Midbrain (tissue), 1 donor: ENCODE data around the gene RAPGEF6.
"Not testable (repeated sequence)": the region's sequence is repeated elsewhere in the genome, so short reads cannot be mapped to it uniquely, and the experiment has no call there.

Experiments used
- DNase-seq: peaks from one replicate; lab custom pipeline; 2025; lab: John Stamatoyannopoulos, UW

Gene RAPGEF6

DNA sequence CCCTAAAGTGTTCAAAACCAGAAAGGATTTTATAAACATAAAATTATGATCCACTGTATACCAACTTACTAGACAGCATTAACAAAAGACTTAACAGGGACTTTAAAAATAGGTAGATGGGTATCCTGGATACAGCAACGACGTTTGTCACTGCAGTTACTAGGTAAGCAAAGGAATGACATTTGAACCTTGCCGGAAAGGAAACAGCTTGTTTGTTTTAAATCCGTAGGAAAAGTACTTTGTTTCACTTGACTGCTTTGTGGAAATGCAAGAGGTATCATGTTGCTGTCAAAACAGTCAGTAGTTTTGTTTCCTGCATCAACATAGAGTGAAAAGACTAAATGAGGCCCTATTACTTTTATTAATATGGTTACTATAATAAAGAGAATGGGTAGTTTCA is 248.2 kb downstream of the RAPGEF6 start:
- no peak for DNase-seq

DNA sequence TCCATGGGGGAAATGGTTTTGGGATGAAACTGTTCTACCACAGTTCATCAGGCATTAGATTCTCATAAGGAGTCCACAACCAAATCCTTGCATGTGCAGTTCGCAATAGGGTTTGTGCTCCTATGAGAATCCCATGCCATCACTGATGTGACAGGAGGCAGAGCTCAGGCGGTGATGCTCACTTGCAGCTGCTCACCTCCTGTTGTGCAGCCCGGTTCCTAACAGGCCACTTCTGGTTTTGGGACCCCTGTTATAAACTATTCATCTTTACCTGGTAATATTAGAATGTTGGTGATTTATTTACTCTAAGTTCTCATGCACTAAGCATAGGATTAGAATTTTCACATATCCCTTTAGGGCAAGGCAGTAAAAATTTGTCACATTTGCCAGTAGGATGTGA is 248.9 kb downstream of the RAPGEF6 start:
- DNase-seq: no peak

DNA sequence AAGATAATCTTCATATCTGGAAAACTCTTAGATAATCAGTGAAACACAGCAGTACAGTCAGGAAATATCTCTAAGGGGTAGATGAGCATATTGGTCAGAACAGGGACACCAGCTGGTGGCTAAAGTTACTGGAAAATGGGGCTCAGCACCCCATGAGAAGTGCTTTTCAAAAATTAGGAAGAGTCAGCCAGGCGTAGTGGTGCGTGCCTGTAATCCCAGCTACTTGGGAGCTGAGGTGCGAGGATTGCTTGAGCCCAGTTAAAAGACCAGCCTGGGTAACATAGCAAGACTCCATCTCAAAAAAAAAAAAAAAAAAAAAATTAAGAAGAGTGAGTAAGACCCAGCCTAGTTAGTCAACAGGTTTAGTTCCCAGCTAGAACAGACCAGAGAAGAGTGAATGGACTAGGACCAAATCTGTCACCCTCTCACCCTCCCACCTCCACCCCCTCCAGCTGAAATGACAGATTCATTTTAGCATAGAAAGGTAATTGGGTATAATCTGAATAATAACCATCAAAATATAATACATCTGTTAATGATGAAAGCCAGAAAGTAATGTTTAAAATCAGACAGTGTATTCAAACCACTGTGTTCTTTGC is 250.3 kb downstream of the RAPGEF6 start:
- no peak for DNase-seq

DNA sequence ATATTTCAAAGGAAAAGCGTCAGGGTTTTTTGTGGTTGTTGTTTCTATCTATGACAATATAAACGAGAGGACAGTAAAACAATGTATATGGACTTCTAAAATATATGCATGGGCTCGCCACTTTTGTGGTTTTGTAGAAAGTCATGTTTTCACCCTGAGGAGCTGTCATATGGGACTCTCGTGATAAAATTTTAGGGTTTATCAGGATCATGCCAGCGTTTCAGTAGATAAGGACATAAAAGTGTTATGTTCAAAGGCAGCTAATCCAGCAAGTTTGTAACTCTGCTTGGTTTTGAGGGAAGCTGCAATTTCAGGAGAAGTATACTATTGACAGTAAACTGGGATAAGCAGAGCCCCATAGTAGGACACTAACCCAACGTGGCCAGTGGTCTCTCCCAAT is 250.9 kb downstream of the RAPGEF6 start:
- no peak for DNase-seq

DNA sequence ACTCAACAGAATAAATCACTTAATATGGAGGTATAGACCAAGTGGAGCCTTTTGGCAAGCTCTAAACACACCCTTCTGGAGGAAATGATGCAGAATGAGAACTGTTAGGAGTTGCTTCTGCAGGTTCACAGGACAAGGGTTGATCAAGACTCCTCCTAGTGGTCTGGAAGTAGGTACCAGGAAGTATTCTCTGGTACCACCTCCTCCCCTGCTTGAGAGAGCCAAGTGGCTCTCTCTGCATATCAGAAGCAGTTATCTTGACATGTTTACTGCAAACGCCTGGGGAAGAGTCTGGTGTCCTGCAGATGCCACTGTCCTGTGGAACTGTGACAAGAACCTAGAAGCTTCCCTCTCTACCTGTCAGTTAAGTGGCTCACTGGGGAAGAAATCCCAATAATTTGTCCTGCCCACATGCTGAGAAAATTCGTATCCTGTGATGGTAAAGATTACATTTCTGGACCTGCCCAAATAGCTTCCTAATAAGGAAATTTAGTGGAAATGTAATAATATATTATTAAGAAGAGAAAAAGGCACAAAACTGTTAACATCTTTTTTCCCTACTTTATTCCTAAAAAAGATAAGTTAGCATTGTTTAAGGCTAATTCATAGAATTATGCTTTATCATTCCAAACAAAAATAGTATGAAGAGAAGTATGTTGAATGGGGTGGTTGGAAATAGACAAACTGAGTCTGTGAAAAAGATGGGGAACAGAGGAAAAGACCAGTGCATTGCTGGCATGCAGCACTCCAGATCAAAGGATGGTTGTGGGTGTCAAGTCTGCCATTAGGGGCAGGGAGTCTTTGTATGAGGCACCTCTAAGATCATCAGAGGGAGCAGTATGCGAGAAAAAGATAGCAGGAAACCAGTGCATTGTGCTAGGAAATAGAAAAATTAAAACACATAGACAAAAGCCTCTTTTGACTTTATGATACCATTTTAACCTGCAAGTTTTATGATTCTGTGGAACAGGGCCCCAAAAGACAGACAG is 252.3 kb downstream of the RAPGEF6 start:
- DNase-seq: peak; percentile 53

DNA sequence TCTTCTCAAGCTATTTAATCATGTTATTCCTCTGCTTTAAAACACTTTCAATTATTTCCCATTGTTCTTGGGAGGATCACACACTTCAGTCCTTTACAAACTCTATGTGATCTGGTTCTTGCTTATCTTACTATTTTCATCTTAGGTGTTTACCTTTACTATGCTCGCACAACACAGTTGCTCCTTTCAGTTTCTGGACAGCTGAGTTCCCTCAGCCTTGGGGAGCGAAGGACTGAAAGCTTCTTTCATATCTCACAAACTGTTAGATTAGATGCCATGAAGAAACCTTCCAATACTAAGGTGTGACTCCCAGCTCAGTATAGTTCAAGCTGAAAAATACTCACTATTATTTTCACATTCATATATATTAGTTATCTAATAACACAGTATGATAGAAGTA is 253.3 kb downstream of the RAPGEF6 start:
- DNase-seq: no peak

DNA sequence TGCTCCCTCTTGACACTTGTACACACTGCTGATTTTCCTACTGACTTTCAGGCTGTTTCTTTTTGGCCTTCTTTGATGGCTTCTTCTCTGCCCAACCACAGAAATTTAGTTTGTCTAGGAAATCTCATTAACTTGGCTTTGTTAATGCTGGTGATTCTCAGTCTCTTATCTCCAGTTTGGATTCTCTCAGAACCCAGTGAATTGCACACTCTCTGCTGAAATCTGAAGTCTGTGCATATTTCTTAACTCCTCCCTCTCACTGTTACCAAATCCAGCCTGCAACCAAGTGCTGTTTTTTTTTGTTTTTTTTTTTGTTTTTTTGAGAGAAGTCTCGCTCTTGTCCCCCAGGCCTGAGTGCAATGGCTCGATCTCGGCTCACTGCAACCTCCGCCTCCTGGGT is 254.0 kb downstream of the RAPGEF6 start:
- no peak for DNase-seq

DNA sequence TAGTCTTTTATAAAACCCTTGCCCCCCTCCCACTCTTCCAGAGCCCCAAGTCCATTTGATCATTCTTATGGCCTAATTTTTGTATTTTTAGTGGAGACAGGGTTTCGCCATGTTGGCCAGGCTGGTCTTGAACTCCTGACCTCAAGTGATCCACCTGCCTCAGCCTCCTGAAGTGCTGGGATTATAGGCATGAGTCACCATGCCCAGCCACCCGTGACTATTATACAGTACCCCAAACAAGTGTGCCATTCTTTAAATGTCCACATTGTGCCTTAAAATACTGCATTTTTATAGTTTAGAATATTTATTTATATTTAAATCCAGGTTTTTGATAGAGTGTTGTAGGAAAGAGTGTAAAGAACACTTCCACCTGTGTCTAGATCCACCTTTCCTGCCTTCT is 254.8 kb downstream of the RAPGEF6 start:
- DNase-seq: not testable (repeated sequence)

DNA sequence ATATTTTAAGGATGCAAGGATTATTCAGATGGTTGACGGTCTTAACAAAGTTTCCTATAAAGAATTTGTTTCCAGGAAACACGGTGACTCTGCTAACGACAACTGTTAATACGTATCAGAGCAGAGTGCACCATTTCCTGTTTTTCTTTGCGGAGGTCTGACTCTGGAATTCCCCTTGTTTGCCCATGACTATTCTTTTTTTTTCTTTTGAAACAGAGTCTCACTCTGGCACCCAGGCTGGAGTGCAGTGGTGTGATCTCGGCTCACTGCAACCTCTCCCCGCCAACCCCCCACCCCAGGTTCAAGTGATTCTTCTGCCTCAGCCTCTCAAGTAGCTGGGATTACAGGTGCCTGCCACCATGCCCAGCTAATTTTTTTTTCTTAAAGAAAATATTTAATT is 255.3 kb downstream of the RAPGEF6 start:
- no peak for DNase-seq

DNA sequence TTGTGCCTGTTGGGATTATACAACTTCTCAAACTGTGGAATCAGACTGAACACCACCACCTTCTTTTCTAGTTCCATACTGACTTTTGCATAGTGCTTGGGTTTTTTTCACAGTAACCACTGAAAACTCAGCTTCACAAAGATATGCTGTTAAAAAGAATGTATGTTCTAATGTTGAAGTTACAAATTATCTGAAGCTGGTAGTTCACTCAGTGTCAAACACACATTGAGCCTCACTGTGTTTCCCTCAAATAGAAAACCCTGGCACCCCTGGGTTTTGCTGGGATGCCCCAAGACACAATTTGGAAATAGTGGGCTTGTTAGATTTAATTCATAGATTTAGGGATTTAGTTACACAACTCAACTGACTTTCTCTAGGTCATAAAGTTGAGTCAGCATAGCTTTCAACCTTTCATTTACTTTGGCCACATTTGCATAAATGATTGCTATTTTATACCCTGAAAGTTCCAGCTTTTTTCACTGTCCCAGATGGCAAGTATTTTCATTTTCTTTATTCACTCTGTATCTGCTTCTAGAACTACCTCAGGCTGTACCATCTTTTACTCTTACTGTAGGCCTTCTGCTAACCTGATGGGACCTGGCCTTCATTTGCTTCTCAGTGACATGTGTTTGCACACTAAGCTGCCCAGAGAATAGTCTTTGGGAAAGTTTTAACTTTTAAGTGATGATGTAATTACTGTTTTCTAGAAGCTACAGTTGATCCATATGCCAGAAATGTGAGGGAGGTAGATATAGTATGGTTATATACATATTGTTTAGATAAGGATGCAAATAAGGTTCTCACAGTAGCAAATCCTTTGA is 256.1 kb downstream of the RAPGEF6 start:
- no peak for DNase-seq

DNA sequence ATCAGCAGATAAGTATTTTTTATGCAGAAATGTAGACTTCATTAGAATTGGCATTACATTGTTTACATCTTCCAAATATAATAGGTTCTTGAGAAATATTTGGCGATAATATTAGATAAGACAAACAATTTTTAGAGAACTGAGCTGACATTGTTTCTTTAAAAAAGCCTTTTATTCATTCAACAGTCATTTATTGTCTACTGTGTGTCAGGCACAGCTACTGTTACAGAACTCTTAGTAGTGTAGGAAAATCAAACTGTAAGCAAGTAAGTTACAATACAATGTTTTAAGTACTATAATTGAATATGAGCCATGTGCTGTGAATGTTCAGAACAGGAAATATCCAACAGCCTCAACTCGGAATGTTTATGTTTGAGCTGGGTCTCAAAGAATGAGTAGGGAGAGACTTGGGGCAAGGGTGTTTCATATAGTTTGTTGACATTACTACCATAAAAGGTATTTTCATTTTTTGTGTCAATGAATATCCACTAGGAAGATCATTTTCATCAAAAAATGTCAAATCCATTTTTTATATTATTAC is 257.2 kb downstream of the RAPGEF6 start:
- peak; percentile 26 for DNase-seq

DNA sequence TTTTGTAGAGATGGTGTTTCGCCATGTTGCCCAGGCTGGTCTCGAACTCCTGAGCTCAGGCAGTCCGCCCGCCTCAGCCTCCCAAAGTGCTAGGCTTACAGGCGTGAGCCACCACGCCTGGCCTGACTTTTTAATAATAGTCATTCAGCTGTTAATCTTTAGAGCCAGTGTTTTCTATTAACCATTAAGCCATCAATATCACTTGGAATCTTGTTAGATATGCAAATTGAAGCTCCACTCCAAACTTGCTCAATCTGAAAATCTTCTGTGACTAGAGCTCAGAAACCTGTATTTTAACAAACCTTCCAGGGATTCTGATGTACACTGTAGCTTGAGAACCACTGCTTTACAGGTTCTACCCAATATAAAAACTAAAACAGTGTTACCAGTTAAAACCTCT is 257.7 kb downstream of the RAPGEF6 start:
- no peak for DNase-seq

DNA sequence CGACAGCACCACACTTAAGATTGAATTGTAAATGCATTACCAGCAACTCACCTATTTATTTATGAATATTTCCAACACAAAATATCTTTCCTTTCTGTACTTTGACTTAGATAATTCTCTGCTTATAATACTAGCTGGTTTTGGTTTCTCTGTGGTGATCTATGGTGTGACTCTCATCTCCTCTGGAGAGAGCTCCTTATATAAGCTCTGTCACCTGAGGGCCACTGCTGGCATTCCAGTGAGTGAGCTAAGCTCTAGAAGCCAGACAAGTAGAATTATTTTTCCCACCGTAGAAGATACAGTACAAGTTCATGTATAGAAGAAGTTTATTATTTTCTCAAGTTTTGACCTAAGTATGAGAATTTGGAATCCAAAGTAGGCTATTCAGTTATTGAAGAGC is 259.7 kb downstream of the RAPGEF6 start:
- DNase-seq: no peak
